WI38 (cell line): Measurements from ENCODE around the gene KIF22.
A peak's percentile ranks its signal among the peaks of the same experiment; 100 is the strongest.

Experiments
- H3K4me3 ChIP-seq: 2 replicates; pipeline ENCODE4 v1.5.1; 2011; ENCODE audit warnings: low read depth, mild to moderate bottlenecking, control low read depth, low read length
- CTCF ChIP-seq: IDR thresholded peaks from 2 replicates; pipeline ENCODE4 v1.5.1; 2012; ENCODE audit warnings: low read depth, mild to moderate bottlenecking, control low read depth, low read length

KIF22 gene

GRCh38 chr16:29807426-29808218 is 17.1 kb downstream of the KIF22 start:
- peak; percentile 73 for TF ChIP-seq CTCF
- H3K4me3 ChIP-seq = peak overlapping the region; percentile 62

- TF ChIP-seq CTCF = no peak
- peak overlapping the region; percentile 62 for H3K4me3 ChIP-seq
These were observed 17.8 kb downstream of the KIF22 start for GRCh38 chr16:29808219-29808900.

GRCh38 chr16:29809031-29809747 is 18.6 kb downstream of the KIF22 start:
- peak overlapping the region; percentile 62; the same call in 1 of the 2 replicates for H3K4me3 ChIP-seq
- no peak for TF ChIP-seq CTCF

GRCh38 chr16:29809850-29810698 is 19.5 kb downstream of the KIF22 start:
- no peak overlapping the region for H3K4me3 ChIP-seq
- no peak for TF ChIP-seq CTCF

GRCh38 chr16:29810699-29811169 is 20.2 kb downstream of the KIF22 start:
- H3K4me3 ChIP-seq = no peak overlapping the region
- TF ChIP-seq CTCF = no peak

- TF ChIP-seq CTCF = no peak
- H3K4me3 ChIP-seq = peak overlapping the region; percentile 67
These were observed 20.8 kb downstream of the KIF22 start for GRCh38 chr16:29811170-29811895.
